Activated CD4-positive, CD25-positive, alpha-beta regulatory T cell (primary cell): Measurements from ENCODE around the gene PROP1.
"Not testable (repeated sequence)": the region's sequence is repeated elsewhere in the genome, so short reads cannot be mapped to it uniquely, and the experiment has no call there.

ENCODE experiments used
- DNase-seq, 4 experiments: peaks; one replicate each; lab custom pipeline; 2025; lab: John Stamatoyannopoulos, UW

Gene PROP1

DNA sequence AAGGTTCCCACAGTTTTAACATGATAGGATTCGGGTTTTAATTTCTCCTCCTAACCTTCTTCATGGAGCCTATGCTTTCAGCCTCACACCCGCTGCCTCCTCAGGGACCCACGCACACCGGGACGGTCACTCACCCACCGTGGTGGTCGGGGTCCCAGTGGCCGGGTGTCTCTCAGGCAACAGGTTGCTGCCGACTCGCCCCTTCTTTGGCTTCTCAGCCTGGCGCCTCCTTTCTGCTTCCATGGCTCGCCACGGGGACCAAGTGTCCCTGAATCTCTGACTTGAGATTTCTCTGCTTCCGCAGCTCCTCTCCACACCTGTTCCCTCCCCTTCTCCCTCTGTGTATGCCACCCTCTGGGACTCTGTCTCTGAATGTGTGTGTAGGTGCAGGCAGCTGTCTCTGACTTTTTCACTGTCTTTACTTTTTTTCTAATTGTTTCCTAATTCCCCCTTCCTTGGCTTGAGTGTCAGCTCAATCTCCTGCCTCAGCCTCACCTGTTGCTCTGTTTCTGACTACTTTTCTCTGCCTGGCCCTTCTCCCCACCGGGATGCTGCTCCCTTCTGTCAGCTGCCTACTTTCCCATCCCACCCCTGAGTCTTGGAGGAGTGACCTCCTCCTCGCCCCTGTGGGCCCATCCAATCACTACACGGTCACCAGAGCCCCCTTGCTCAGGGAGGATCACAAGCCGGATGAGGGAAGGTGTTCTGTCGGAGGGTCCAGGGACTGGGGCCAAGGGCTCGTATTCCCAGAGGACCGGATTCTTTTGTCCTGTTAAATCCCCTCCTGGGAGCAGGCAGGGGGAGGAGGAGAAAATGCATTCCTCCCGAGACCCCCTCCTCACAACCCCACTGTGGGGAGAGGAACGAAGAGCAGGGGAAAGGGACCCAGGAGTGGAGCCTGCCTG, at the start of gene PROP1:
Gene PROP1, minus strand, starts transcription at position 552 of the 905 bp plus-strand sequence. Its CDS starts 309 bp downstream, at position 243.
- no peak for DNase-seq

DNA sequence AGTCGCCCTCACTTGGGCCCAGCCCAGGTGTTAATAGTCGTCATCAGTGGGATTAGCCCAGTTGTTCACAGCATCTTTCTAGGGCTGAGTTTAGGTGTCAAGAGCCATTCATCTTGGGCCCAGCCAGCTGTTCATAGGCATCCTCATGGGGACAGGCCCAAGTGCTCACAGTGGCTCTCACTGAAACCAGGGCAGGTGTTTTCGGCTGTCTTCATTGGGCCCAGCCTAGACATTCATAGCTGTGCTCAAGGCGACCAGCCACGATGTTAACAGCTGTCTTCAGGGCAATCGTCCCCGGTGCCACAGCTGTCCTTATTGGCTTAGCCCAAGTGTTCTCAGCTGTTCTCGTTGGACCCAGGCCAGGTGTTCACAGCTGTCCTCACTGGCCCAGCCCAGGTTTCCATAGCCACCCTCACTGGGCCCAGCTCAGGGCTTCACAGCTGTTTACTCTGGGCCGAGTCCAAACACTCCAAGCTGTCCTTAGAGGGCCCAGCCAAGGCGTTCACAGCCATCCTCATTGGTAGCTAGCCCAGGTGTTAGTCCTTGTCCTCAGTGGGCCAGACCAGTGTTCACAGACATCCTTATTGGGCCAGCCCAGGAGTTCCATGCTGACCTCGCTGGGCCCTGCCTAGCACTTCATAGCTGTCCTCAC, 23.5 kb upstream of the PROP1 start:
- DNase-seq = not testable (repeated sequence)

DNA sequence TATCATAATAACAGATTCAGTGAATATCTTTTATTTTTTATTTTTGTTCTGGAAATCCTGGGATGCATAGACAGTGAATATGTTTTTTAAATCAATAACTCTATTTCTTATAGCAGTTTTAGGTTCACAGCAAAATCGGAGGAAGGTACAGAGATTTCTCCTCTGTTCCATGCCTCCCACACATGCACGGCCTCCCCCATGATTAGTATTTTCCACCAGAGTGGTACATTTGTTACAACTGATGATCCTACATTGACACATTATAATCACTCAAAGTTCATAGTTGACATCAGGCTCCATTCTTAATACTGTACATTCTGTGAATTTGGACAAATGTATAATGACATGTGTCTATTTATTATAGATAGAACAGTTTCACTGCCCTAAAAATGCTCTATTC, 16.7 kb upstream of the PROP1 start:
- not testable (repeated sequence) for DNase-seq

DNA sequence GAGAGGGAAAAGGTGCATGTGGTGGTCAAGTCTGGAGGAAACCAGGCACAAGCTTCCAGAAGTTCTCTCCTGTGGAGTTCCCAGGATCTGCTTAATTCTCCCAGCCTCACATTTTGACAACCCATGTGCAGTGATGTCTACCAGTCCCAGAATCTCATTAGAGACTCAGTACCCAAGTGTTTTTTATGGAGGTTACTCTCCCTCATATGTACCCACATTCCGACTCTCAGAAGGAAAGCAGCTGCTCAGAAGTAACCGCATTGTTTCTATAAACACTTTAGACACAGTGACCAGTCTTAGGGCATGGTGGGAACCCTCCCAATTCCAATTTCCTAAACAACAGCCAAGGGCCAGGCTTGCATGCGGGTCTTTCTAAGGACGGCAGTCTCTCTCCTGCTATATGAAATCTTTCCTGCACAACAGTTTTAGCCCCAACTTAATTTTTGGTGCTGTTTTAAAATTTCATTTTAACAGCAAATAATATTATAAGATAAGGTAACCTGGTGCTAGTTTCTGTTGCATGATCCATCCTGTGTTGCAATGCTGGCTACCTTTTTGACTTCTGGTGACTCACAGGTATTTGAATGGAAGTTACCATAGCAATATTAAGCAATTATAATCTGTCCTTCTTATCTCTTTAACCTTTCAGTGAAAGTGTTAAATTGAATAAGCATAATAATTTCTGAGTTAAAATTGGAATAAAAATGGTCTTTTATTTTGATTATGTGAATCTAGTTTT, 15.9 kb upstream of the PROP1 start:
- DNase-seq = not testable (repeated sequence)

DNA sequence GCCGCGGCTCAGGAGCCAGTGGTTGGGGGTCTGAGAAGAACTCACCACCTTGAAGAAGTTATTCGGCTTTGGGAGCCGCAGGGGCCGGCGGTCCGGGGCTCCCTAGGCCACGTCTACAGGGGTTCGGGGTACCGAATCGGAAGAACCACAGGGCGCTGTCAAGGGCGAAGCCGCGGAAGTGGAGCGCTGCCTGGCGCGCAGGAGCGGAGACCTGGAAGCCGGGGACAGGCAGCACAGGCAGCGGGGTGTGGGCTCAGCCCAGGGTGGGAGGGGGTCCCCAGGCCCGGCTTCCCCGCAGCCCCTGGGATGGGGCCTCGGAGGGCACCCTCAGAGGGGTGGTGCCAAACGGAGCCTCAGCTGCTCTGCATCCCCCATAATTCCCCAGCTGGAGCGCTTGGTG, 11.2 kb upstream of the PROP1 start:
- not testable (repeated sequence) for DNase-seq

DNA sequence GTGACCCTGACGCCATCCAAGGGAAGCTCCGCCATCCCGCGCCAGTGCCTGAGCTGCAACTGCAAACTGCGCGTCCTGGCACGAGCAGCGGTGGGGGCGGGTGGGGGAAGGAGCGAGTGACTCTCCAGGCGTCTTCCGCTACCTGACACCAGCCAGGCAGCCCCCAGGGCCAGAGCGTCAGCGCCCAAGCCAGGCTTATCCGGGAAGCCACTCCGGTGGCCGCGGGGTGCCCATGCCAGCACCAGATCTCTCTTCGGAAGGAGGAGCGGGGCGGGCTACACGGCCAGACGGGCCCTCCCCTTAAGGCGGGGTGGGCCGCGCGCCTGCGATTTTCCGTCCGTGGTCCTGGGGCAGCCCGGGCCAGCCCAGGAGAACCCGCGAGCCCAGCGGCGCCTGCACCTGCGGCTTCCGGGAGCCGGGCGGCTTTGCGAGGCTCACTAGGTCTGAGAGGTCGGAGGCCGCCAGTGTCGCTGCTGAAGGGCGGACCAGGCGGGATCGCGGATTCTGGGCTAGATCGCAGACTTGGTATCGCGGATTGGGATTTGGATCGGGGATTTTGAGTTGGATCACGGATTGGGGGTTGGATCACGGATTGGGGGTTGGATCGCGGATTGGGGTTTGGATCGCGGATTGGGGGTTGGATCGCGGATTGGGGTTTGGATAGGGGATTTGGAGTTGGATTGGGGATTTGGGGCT, 10.6 kb upstream of the PROP1 start:
- not testable (repeated sequence) for DNase-seq

DNA sequence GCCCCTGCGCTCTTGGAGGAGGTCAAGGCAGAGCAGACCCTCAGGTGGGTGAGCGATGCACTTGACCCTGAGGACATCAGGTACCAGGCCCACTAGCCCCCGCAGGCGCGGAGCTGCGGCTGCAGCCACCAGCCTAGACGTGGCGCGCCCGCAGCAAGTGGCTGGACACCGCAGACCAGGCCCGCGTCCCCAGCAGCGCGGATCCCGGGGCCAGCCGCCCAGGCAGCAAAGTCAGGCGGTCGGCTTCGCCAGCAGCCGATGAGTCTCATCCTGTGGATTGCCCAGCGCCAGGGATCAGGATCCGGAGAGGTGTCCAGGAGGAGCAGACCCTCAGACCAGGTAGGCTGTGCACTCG, 10.1 kb upstream of the PROP1 start:
- not testable (repeated sequence) for DNase-seq

DNA sequence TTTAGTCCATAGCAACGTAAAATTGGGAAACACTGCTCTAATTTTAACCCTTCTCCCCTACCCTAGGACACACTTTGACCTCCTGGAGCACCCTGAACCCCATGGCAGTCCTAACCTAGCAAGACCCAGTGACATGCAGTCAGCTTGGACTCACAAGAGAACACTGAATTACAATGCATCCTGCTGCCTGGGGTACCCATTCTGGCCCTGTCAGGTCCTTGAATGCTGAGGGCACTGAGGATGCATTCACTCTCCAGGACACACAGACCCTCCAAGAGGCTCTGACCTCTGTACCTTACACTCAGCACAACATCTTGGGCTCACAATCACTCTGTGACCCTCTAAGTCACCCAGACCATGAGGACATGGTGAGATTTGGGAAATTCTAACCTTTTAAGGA, 1.8 kb upstream of the PROP1 start:
- DNase-seq = no peak

DNA sequence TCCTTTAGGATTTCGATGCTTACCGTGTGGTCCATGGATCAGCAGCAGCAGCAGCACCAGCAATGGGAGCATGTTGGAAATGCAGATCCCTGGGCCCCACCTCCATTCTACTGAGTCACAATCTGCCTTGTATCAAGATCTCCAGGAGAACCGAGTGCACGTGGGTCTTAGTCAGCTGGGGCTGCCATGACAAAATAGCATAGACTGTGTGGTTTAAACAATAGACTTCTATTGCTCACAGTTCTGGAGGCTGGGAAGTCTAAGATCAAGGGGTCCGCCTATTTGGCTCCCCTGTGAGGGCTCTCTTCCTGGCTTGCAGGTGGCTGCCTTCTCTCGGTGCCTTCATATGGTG, 1.3 kb upstream of the PROP1 start:
- no peak for DNase-seq

DNA sequence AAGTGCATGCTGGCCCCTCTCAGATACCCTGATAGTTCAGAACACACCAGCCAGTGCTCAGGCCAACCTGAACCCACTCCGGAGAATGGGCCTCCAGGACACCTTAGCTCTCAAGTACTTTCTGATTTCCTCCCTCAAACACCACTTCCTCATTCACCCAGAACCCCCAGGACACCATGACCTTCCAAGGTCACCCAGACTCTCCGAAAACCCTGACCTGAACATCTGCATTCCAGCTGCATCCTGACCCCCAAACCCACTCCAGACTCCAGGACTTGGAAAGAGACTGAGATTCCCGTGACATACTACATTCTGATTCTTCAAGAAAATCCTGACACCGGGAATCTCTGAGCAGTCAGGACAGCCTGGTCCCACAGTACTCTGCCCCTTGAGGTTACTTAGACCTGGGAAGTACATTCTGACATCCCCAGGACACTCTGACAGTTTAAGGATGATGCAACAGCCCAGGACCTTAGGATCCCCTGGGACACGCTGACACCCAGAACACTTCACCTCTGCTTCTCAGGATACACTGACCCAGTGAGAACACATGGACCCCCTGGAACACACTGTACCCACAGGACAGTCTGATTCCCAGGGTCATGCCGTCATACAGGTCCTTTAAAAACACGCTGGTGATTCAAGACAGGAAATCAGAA, 747 bp upstream of the PROP1 start:
- DNase-seq = no peak

DNA sequence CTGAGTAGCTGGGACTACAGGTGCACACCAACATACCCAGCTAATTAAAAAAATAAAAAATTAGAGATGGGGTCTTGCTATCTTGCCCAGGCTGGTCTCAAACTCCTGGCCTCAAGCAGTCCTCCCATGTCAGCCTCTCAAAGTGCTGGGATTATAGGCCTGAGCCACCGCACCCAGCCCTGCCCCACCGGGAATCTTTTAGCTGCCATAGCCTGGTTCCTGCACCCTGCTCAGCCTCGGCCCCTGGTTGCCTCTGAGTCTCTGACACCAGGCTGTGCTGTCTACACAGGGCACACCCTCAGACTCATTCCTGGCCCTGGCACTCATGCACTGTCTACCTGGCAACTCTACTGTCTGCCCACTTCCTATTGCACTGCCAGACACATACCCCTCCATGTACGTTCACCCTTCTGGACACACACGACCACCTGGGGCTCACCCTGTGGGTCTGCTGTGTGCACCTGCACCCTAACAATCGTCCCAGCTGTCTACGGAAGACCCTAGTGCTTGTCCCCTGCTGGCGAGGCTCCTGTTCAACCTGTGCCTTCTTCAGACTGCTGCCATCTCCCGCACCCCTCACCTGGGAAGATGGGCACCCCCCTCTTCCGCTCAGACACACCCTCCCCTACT, 1.4 kb downstream of the PROP1 start:
- no peak for DNase-seq

DNA sequence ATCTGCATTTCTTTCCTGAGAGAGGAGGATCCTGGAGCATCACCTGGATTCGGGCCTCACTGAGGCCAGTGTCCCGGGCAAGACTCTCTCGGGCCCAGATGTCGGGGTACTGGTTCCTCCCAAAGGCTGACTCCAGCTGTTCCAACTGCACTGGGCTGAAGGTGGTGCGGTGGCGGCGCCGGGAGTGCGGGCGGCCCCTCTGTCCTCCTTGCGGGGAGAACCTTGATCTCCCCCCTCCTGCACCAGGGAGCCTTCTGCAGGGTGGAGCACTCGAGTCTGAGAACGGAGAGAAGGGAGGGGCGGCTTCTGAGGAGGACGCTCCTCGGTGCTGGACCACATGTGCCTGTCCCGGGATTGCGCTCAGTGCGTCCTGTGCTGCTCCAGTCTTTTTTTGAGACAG, 2.0 kb downstream of the PROP1 start:
- DNase-seq = no peak

DNA sequence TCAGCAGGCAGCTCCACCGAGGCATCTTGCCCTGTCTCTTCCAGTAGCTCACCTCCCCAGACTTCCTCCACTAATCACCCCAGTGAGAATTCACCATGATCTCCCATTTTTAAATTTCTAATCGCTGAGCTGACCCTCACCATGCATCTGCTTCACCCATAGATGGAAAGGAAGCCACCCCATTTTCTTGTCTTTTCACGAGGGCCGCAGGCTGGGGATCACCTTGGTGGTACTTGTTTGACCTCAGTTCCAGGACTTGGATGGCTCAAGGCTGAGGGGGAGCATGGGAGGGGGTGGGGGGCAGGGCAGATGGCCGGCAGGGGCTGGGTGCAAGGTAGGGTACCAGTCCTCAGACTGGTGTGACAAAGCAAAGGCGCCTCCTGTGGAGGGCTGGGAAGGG, 3.6 kb downstream of the PROP1 start:
- DNase-seq = no peak

DNA sequence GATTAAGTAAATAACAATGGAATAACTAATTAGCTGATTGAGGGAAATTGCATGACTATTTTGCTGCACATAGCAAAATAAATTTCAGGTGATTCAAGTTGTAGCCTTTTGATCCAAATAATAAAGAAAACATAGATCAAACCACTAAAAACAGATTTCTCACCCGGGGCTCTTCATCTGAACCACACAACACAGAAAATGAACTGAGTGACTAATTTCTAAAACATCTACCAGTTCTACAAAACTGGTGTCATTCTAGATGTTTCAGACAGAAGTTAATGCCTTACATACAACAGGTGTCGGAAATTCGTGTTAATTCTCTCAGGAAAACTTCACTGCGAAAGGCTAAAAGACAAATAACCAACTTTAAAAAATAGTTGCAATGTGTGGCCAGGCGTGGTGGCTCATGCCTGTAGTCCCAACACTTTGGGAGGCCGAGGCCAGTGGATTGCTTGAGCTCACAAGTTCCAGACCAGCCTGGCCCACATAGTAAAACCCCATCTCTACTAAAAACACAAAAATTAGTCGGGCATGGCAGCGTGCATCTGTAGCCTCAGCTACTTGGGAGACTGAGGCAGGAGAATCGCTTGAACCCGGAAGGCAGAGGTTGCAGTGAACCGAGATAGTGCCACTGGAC, 6.9 kb downstream of the PROP1 start:
- no peak for DNase-seq

DNA sequence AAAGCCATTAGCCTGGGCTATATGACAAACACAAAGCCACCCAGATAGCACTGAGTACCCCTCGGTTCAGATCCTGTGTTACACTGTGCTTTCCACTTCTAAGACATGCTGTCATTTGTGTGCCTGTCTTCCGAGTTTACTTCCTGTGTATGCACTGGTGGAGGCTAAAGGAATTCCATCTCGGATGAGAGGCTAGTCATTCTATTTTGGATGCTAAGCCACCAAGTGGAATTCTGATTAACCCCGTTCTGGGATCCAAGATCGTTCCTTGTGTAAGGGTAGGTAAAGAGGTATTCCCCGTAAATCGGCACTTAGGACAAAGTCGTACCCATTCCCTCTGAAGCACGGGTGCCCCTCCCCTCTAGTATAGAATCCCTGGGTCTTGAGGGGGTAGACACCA, 8.7 kb downstream of the PROP1 start:
- DNase-seq = no peak

DNA sequence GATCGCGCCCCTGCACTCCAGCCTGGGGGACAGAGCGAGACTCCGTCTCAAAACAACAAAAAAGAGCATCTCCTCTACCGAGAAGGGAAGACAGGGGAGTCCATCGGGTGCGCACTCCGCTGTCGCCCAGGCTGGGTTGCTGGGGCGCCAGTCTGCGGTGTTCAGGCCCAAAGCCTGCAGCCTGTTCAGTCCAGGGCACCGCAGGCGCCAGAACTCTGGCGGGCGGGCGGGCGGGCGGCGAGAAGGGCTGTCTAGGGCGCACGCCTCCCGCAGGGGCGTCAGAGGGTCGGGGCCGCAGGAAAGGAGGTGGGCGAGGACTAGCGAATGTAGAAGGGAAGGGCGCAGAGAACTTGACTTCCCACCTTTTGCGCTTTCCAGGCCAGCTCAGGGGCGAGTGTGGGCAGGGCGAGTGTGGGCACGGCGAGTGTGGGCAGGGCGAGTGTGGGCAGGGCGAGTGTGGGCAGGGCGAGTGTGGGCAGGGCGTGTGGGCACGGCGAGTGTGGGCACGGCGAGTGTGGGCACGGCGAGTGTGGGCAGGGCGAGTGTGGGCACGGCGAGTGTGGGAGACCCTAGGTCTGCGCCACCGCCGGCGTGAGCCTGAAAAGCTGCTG, 10.5 kb downstream of the PROP1 start:
- no peak for DNase-seq

DNA sequence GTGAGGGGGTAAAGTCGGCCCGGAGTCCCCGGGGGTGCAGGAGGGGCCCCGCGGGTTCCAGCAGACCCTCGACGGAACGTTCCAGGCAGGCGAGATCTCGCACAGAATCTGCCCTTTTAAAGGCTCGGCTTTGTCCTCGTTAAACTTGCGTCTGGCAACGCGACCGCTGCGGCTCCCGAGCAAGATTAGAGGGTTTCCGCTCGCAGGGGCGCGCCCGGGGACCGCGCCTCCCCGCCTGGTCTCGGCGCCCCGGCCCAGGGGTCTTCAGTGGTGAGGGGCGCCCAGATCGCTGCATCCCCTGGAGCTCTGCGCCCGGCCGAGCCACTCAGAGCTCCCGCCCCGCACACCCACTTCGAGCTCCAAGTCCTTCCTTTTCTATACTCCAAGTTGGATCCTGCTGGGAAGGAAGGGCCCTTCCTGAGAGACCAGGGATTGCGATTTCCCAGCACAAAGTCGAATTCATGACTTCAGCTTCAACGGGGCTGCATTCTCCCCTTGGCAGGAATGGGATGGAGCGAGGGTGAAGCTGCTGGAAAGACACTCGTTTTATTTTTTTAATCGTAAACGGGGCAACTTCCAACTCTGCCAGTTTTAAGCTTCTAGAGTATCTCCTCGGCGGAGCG, 11.3 kb downstream of the PROP1 start:
- DNase-seq = no peak

DNA sequence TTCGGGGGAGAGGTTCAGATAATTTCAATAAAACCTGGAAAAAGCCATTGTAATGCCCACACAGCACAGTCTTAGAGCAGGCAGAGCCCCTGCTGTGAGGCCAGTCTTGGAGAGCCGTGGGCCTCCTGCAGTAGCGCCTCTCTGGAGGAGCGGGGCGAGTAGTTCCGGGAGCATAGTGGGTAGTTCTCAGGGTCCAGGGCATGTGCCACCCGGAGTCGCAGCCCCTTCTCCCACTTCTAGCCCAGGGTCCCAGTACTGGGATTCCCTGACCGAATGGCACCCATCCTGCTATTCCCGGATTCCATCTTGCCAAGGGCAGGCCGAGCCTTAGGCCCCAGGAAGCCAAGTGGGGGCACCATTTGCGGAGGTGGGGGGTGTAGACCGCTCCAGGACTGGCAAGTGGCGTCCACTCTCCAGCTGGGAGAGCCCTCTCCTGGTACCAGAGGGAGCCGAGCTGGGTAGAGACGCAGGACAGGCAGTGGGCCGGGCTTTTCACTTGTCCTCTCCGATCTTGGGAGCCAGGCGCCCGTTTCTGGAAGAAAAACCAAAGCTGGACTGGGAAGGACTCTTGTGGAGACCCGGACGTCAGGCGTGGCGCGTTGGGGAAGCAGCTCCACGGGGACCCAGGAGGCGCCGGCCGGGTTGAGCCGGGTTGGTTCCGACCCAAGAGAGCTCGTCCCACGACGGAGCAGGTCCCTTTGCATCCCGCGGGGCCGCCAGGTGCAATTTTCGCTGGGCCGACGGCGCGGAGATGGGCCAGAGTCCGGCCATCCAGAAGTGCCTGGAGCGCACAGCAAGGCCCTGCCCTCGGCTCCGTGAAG, 12.1 kb downstream of the PROP1 start:
- DNase-seq = no peak

DNA sequence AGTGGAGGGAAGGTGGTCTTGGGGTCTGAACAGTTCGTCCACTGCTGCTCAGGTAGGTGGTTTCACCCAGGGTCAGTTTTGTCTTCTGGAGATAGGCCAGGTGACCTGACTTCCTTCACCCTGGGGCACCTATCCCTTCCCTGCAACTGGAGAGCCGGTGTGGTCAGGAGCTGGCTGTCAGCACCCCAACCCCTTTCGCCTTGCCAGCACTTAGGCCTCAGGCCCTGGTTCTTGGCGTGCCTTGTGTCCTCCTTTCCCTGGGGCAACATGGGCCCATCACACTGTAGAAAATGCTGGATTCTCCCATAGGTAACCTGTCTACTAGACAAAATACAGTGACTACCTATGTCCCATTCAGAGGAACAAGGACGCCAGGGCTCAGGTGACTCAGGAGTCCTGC, 13.1 kb downstream of the PROP1 start:
- no peak for DNase-seq
